ENCODE measurements around the gene NFATC4. TPM values are rescaled to one million over a fixed set of nuclear protein-coding genes. Genes with fewer than 3 reads are reported as not detected.

The NFATC4 gene
- total RNA-seq, 4 donors from 2014 or later = 58.6 to 132 (median 99.1) TPM

- WGBS, 2 donors = 7 to 19% methylated on average over 7 to 8 of the region's 8 CpGs
- no peak for DNase-seq (ENCODE audit: low spot score in 2 of 2)
- H3K27ac ChIP-seq = peak overlapping the region; percentile 16 to 89 (median 80)
- peaks cover 0 to 69% (median 29%) of the 10 kb centered on the region in 4 donors for H3K4me1 ChIP-seq
- H3K4me3 ChIP-seq = peak overlapping the region; percentile 55 to 88 (median 72)
- no peaks in the 10 kb centered on the region for H3K27me3 ChIP-seq
- no peaks in the 10 kb centered on the region for H3K9me3 ChIP-seq
- TF ChIP-seq POLR2A (IDR thresholded peaks at IDR 0.05) = no peak
- H3K36me3 ChIP-seq = no peaks in the 10 kb centered on the region
These were observed 31.5 kb downstream of the NFATC4 start for GRCh38 chr14:24399447-24399822.

DNA sequence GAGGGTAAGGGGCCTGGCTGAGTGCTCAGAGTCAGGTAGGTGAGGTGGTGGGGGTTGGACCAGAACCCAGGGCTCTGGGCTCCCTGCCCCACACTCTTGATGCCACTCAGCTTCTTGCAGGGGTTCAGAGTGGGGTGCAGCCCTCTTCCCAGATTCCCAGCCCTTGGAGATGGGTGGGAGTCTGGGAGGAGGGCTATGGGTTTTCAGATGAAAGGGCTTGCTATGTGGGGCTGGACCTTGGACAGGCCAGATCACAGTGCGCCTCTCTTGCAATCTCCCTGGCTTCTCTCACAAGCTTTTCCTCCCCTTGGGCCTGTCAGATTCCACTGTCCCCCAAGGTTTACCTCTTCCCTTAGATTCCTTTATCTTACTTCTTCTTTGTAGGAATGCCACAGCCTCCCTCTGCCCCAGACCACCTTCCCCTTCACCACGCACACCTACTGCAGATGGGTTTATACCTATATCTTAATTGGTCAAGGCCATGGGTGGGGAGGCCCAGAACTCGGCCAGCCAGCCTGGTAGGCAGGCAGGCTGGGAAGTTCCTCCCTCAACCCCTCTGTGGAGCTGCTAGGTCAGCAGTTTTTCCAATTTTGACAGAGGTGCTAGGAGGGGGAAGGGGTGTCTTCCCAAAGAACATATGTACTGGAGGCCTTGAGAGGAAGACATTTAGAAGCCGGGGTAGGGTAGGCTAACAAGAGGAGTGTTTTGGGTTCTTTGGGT is 32.2 kb downstream of the NFATC4 start:
- 39 to 43% methylated on average over 4 of the region's 4 CpGs for WGBS, 2 donors
- Histone ChIP-seq H3K9me3 (no peaks in the 10 kb centered on the region), H3K4me1 (peaks cover 0 to 72% (median 30%) of the 10 kb centered on the region in 4 donors), H3K36me3 (no peaks in the 10 kb centered on the region), H3K4me3 (peak overlapping the region in 3 of 4 donors; percentile 70 to 88 (median 74)), H3K27me3 (no peaks in the 10 kb centered on the region), H3K27ac (peak overlapping the region; percentile 16 to 89 (median 80))
- no peak for DNase-seq (ENCODE audit: low spot score in 2 of 2)
- TF ChIP-seq, protein P1, sequence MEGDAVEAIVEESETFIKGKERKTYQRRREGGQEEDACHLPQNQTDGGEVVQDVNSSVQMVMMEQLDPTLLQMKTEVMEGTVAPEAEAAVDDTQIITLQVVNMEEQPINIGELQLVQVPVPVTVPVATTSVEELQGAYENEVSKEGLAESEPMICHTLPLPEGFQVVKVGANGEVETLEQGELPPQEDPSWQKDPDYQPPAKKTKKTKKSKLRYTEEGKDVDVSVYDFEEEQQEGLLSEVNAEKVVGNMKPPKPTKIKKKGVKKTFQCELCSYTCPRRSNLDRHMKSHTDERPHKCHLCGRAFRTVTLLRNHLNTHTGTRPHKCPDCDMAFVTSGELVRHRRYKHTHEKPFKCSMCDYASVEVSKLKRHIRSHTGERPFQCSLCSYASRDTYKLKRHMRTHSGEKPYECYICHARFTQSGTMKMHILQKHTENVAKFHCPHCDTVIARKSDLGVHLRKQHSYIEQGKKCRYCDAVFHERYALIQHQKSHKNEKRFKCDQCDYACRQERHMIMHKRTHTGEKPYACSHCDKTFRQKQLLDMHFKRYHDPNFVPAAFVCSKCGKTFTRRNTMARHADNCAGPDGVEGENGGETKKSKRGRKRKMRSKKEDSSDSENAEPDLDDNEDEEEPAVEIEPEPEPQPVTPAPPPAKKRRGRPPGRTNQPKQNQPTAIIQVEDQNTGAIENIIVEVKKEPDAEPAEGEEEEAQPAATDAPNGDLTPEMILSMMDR (IDR thresholded peaks at IDR 0.05) = no peak
- peak in 1 of 2 donors; percentile 22 for TF ChIP-seq EP300 (IDR thresholded peaks at IDR 0.05)

DNA sequence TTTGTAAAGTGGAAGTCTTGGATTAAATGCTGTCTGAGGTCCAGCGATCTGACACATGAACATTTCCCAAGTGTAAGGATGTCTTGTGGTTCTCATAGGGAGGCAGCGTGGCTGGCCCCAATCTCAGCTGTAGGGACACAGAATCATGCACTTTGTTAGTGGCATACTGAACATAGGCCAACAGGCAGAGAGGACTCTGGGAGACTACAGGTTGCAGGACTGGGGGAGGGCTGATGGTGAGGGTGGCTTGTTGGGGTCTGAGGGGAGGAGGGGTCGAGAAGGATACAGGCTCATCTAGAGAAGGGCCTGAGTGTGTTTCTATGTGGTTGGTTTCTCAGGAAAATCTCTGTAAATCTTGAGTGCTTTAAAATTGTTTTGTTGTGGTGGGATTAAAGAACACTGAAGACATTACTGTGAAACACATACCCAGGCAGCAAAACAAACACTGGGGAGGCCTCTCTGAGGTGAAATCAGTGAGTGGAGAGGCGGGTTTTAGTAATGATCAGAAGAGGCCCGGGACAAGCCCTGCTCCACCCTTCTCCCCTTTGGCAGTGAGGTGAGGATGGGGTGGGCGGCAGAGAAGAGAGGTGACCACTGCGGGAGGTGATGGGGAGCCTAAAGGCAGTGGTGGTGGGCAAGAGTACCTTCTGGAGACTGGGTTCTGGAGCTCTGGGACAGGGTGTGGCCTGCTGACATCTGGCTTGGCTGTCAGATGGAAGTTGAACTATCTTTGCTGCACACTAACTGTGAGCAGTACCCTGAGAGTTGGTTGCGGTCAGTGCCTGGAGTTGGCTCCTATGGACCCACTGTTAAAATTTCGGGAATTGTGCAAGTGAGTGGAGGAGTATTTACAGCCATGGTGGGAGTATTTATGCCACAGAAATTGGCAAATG is 34.1 kb downstream of the NFATC4 start:
- Histone ChIP-seq H3K4me3 (no peak overlapping the region), H3K27me3 (no peaks in the 10 kb centered on the region), H3K4me1 (peaks cover 0 to 72% (median 30%) of the 10 kb centered on the region in 4 donors), H3K36me3 (peaks cover 0 to 13% (median 0%) of the 10 kb centered on the region in 3 donors), H3K9me3 (no peaks in the 10 kb centered on the region), H3K27ac (peak overlapping the region in 3 of 4 donors; percentile 0 to 89 (median 80))
- 47 to 48% methylated on average over 9 of the region's 9 CpGs for WGBS, 2 donors
- no peak for TF ChIP-seq POLR2A (IDR thresholded peaks at IDR 0.05)
- TF ChIP-seq EP300 (IDR thresholded peaks at IDR 0.05) = no peak
- TF ChIP-seq, protein P1 (IDR thresholded peaks at IDR 0.05) = no peak
- no peak for DNase-seq (ENCODE audit: low spot score in 2 of 2)

DNA sequence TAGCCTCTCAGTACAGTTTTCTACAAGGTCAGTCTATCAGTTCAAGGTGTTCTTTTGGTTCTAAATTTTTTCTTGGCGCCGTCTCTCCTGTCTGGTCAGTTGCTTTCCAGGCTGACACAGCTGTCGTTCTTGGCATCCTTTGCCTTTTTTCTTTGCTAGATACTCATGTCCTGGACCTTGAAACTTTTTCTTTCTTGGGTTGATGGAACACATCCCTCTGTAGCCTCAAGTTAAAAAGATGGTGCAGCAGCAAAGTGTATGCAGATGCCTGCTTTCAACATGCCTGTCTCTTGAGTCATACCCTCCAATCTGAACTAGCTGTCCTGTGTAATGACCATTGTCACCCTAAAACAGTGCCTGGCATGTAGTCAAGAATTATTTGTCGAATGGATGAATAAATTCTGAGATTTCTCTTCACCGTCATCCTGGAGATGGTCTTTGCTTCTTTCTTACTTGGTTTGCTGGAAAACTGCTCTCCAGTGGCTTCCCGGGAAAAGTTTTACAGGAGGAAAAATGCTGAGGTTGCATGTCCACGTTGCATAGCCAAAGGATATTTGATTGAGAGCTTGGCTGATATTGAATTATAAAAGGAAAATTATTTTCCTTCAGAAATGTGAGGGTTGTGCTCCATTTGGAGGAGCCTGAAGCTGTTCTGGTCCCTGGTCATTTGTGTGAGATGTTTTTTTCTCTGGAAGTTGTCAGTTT is 35.5 kb downstream of the NFATC4 start:
- Histone ChIP-seq H3K36me3 (peaks cover 0 to 24% (median 0%) of the 10 kb centered on the region in 3 donors), H3K27ac (peak overlapping the region in 2 of 4 donors; percentile 41 to 89), H3K4me1 (peaks cover 0 to 64% (median 27%) of the 10 kb centered on the region in 4 donors), H3K9me3 (no peaks in the 10 kb centered on the region), H3K27me3 (no peaks in the 10 kb centered on the region), H3K4me3 (no peak overlapping the region)
- no peak for DNase-seq (ENCODE audit: low spot score in 2 of 2)
- 31 to 40% methylated on average over 7 of the region's 7 CpGs for WGBS, 2 donors
- TF ChIP-seq, protein P1 (IDR thresholded peaks at IDR 0.05) = no peak
- TF ChIP-seq EP300 (IDR thresholded peaks at IDR 0.05) = peak in 1 of 2 donors; percentile 51

DNA sequence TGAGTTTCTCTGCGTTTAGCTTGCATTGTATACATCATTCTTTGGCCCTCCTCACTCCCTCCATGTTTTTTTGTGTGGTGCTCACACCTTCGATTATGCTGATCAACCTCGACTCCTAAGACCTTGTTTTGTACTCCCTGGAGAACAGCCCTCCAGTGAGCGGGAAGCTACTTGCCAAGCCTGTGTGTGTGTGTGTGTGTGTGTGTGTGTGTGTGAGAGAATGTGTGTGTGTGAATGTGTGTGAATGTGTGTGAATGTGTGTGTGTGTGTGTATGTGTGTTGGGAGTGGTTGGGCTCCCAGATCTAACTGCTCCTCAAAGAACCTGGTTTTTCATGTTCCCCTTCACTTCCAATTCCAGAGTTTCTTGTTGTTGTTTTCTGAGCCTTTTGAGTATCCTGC is 36.8 kb downstream of the NFATC4 start:
- Histone ChIP-seq H3K4me1 (peaks cover 0 to 55% (median 22%) of the 10 kb centered on the region in 4 donors), H3K4me3 (no peak overlapping the region), H3K27me3 (no peaks in the 10 kb centered on the region), H3K9me3 (no peaks in the 10 kb centered on the region), H3K36me3 (peaks cover 0 to 38% (median 0%) of the 10 kb centered on the region in 3 donors), H3K27ac (no peak overlapping the region)
- 52 to 69% methylated on average over 4 of the region's 4 CpGs for WGBS, 2 donors
- no peak for TF ChIP-seq POLR2A (IDR thresholded peaks at IDR 0.05)
- TF ChIP-seq EP300 (IDR thresholded peaks at IDR 0.05) = no peak
- TF ChIP-seq, protein P1 (IDR thresholded peaks at IDR 0.05) = no peak
- no peak for DNase-seq (ENCODE audit: low spot score in 2 of 2)

All from tibial nerve (tissue), 4 donors.